Measurements from ENCODE around the gene PLB1.
"Not testable (repeated sequence)": the region's sequence is repeated elsewhere in the genome, so short reads cannot be mapped to it uniquely, and the experiment has no call there.

The PLB1 gene

DNA sequence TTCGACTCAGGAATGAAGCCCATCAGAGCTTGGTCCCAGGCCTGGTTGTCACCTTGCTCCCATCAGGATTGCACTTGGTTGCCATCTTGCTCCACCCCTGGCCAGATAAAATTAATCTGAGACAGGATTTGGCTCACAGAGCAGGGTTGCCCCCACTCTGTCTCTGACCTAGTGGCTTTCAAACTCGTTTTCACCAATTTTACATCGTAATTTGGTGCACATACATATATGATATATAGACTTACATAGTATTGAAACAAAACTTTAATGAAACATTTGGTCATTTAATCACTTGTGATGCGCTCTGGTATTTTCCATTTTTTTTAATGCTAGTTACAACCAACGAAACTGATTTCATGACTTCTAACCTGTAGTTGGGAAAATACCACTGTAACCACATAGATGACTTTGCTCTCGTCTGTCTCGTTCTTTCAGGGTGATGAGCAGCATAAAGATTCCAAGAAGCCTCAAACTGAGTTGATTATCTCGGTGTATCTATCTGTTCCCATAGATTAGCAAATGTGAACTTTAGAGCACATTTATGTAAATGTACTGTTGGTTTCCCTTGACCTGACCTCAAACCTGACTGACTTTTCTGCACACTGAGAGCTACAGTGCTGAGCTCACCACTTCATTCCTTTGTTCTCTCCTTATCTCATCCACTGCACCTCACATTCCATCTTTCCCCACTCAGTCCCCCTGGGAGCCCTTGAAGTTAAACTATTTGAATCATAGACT, 30.5 kb upstream of the PLB1 start:
- no peak for DNase-seq (ENCODE audit: low read depth, low spot score)

DNA sequence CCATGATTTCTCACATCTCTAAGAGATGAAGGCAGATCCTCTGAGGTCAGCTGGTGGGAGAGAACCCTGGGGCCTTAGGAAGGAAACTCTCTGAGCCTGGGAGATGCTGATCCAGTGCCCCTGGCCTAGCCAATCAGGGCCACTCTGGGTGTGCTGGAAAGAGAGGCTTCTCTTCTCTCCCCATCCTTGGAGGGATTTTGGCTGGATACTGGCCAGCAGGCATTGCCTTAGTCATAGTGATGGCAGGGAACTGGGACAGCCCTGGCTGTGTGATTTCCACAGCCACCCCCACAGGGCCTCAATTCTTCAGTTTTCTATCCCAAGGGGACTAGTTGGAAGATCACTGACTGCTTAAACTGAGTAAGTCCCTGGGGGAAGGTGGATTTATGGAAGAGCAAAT, 26.6 kb upstream of the PLB1 start:
- no peak for DNase-seq (ENCODE audit: low read depth, low spot score)

DNA sequence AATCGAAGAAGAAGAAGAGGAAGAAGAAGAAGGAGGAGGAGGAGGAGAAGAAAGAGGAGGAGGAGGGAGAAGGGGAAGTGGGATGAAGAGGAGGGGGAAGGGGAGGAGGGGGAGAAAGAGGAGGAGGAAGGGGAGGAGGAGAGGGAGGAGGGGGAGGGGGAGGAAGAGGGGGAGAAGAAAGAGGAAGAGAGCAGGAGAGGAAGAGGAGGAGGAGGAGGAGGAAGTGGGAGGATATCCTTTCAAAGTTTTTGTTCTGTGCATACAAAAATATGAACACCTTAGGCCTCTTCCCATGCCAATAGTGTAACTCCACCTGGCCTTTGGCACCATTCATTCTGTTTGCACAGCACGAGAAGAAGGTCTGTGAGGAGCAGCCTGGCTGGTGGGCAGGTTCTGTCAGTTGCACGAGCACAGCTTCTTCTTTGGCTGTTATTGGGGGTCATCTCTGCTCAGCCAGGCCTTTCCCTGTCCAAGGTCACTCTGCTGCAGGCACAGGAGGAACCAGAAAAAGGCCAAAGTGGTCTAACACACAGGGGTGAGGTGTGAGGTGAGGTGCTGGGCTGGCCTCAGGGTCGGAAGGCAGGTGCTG, 25.8 kb upstream of the PLB1 start:
- DNase-seq (ENCODE audit: low read depth, low spot score), result no peak

DNA sequence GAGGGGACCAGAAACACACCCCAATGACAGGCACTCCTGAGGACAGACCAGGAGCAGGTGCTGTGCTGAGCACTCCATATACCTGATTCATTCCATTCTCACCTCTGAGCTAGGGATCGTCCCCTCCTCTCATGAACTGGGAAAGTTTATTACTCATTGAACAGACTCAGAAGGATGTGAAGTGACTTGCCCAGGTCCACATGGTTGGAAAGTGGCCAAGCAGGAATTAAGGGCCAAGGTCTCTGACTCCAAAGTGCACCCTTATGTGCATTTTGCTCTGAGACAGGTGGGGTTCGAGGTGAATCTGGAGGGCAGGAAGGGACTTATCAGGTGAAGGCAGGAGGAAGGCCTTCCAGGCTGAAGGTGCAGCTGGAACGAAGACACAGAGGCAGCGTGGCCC, 25.1 kb upstream of the PLB1 start:
- no peak for DNase-seq (ENCODE audit: low read depth, low spot score)

DNA sequence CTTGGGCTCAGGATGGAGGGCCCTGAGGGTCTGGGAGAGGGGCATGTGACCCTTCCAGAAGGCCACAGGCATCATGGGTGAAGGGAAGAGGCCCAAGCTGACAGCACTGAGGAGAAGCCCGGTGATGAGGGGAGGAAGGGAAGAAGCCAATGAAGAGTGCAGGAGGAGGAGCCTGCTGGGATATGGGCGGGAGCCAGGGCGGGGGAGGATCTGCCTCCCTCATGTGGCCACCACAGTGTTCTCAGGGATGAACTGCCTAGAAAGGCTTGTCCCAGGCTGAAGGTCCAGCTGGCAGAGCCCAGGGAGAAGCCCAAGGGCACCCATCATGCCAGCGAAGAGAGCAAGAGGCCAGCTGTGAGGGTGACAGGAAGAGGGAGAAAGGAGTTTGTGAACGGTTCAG, 24.6 kb upstream of the PLB1 start:
- peak; percentile 24 for DNase-seq (ENCODE audit: low read depth, low spot score)

DNA sequence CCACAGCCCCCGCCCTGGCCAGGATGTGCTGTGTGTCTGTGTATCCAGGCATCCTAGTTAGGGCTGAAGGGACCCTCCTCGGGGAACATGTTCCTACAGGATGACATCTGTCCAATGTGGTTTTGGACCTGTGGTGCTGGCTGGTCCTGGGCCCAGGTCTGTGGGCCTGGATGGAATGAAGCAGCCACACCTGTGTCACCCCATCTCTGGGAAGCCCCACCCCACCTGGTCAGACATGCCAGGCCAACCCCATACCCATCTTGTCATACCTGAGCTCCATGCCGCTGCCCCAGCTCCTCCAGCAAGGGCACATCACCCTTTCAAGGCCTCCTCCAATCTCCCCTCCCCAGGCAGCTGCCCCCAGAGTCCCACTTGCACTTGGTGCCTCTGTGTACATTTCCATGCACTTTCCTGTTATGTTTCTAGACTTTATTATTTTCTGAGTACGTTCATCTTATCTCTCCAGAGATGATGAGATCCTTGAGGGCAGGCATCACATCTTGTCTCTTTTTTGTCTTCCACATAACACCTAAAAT, 24.1 kb upstream of the PLB1 start:
- DNase-seq (ENCODE audit: low read depth, low spot score), result no peak

DNA sequence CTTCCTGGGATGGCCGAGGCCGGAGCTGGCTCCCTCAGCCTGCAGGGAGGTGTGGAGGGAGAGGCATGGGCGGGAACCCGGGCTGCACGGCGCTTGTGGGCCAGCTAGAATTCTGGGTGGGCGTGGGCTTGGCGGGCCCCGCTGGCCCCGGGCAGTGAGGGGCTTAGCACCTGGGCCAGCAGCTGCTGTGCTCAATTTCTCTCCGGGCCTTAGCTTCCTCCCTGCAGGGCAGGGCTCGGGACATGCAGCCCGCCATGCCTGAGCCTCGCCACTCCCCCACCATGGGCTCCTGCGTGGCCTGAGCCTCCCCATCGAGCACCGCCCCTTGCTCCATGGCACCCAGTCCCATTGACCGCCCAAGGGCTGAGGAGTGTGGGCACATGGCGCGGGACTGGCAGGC, 23.2 kb upstream of the PLB1 start:
- not testable (repeated sequence) for DNase-seq (ENCODE audit: low read depth, low spot score)

DNA sequence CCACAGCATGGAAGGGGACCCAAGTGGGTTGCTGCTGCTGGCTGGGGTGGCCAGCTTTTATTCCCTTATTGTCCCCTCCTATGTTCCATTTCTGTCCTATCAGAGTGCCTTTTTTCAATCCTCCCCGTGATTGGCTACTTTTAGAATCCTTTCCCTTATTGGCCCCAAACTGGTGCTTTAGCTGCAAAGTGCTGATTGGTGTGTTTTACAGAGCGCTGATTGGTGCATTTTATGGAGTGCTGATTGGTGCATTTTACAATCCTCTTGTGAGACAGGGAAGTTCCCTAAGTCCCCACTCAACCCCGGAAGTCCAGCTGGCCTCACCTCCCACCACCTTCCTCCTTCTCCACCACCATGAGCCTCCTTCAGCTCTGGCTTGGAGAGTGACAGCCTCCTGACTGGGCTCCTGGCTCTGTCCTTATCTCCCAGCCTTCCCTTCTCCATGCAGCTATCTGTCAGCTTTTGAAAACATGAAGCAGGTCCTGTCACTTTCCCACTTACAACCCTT, 20.7 kb upstream of the PLB1 start:
- no peak for DNase-seq (ENCODE audit: low read depth, low spot score)

DNA sequence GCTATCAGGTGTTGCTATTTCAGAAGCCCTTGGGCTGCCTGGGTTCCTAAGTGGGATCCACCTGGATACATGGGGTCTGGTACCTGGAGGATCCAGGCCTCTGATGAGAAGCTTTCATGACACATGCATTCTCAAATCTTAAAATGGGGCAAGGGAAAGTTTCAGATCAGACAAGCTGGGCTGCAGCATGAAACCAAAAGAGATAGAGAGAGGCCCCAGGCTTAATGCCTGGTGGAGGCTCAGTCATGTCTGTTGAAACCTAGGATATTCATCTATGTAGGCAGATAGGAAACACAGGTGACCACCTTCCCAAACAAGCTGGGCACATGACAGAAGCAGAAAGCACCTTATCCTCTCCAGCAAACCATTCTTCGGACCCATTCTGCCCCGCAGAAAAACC, 18.8 kb upstream of the PLB1 start:
- DNase-seq (ENCODE audit: low read depth, low spot score), result no peak

DNA sequence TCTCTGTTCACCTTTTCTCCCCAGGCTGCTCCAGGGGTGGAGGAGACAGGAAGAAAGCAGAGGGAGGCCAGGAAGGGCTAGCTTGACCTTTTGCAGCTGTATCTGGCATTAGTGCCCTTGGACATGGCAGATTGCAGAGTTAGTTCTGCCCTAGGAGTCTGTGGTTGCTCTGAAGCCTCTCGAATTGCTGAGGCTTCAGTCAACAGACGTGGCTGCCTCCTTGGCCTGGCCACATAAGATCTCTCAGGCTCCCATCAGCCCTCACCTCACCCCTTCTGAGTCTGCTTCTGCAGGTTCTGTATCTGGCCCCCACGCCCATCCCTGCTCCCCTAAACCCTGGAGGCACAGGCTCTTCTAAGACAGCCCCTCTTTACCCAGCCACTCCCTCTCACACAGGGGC, 18.2 kb upstream of the PLB1 start:
- DNase-seq (ENCODE audit: low read depth, low spot score), result no peak

DNA sequence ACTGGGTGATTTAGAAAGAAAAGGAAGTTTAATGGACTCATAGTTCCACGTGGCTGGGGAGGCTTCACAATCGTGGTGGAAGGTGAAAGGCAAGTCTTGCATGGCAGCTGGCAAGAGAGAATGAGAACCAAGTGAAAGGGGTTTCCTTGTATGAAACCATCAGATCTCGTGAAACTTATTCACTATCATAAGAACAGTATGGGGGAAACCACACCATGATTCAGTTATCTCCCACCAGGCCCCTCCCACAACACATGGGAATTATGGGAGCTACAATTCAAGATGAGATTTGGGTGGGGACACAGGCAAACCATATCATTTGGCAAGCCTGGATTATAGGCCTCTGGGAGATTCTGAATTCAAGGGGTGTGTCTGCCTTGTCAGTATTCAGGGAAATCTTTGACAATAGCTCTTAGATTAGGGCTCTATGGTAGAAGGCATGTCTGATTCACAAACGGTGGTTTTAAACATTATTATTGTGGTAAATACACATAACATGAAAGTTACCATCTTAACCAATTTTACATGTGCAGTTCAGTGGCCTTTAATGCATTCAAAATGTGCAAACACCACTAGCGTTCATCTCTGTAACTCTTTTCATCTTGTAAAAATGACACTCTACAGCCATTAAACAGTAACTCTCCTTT, 15.3 kb upstream of the PLB1 start:
- DNase-seq (ENCODE audit: low read depth, low spot score), result no peak

DNA sequence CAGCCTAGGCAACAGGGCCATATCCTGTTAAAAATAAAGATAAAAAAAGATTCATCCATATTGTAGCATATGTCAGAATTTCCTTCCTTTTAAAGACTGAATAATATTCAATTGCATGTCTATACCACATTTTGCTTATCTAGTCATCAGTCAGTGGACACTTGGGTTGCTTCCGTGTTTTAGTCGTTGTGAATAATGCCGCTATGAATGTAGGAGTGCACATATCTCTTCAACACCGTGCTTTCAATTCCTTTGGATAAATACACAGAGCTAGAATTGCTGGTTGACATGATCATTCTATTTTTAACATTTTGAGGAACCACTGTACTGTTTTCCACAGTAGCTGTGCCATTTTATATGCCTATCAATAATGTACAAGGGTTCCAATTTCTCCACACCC, 14.0 kb upstream of the PLB1 start:
- DNase-seq (ENCODE audit: low read depth, low spot score), result no peak

DNA sequence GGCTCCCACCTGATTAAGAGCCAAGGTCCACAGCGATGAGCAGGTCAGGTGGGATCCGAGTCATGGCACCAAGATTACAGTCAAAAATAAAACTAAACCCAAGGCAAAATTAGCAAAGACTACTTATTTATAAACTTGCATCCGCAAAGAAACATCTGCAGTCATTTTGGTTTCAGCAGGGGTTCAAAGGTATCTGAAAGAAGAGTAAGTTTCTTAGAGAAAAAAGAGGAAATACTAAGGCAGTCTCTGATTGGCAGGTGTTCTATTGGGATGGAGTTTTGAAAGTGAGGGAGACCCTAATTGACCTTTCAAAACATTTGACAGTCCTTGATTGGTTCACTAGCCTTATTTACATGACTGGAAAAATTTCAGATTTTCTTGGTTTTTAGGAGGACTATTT, 11.0 kb upstream of the PLB1 start:
- DNase-seq (ENCODE audit: low read depth, low spot score), result no peak

DNA sequence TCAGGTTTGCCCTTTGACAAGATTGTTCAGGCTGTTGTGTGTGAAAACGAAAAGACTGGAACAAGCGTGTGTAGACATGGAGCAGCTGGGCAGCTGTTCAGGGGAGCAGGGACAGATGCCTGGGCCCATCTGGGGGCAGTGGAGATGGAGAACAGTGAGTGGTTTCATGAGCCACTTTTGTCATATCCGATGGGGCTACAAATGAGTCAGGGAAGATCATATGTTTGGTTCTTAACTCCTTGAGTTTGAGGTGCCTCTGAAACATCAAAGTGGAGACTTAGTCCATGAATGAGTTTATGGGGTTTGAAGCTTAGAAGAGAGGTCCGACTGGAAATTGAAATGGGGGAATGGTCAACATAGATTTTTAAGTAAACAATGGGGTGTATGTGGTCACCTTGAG, 9.3 kb upstream of the PLB1 start:
- DNase-seq (ENCODE audit: low read depth, low spot score), result no peak

DNA sequence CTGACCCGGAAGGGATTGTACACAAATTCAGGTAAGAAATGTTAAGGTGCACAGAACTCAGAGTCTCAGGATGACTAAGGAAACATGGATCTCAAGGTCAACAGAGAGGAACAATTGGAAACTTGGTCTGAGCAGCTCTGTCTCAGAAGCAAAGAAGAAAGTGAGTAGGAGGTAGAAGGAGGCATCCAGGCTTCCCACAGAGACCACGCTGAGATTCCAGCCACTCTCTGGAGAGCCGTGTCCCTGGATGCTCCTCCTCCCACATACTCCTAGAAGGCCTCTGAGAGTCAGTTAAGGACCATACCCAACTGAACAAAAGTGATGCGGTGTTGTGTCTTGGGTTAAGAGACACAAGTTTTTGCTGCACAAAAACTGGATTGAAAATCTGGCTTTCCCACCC, 8.6 kb upstream of the PLB1 start:
- no peak for DNase-seq (ENCODE audit: low read depth, low spot score)

DNA sequence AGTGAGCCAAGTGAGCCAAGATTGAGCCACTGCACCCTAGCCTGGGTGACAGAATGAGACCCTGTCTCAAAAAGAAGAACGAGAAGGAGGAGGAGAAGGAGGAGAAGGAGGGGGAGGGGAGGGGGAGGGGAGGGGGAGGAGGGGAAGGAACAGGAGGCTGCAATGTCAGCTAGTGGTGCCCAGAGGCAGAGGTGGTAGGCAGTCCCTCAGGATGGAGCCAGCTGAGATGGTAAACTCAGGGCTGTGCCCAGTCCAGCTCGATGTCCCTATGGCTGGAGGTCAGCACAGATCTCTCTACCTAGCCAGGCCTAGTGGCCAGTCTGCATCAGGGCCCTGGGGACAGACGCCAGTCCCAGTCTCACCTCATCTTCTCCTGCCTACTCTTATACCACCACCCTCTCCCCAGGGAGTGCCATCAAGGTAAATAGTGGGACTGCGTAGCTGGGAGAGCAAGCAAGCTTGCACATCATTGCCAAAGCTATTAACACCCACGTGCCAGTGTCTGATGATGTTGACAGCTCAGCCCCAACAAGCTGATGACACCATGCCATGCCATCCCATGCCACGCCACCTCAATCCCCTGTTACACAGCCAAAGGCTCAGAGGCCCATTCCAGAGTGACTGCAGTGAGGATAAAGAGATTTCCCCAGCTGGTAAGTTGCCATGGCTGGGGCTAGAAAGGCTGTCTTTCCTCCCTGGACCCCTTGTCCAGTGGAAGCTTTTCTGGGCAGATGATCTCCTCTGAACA, 7.6 kb upstream of the PLB1 start:
- no peak for DNase-seq (ENCODE audit: low read depth, low spot score)

DNA sequence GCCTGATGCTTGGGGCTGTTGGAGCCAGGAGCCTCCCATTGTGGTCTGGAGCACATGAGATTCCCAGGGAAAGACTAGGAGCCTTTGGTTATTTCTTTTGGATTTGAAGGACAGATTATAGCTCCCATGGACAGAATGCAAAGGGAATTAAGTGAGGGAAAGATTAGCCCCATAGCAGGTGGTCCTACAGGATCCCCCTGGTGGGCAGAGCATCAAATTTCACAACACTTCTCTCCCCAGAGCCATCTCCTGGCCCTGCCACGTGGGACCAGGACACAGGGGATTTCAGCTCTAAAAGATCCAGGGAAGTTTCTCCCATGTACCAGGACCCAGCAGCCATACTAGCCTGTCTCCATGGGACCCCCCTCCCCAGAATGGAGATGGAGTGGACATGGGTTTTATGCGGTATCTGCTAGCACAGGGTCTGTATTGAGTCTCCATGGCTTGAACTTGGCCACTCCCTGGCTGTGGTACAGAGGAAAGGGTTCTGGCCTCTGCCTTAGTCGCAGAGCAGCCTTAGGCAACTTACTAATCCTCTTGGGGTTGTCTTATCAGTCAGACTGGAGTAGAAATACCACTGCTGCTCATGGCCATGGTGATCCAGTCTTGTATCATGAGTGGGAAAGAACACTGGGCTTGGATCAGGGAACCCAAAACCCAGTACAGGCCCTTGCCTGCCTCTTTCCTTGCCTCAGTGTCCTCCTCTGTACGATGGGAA, 6.8 kb upstream of the PLB1 start:
- no peak for DNase-seq (ENCODE audit: low read depth, low spot score)

DNA sequence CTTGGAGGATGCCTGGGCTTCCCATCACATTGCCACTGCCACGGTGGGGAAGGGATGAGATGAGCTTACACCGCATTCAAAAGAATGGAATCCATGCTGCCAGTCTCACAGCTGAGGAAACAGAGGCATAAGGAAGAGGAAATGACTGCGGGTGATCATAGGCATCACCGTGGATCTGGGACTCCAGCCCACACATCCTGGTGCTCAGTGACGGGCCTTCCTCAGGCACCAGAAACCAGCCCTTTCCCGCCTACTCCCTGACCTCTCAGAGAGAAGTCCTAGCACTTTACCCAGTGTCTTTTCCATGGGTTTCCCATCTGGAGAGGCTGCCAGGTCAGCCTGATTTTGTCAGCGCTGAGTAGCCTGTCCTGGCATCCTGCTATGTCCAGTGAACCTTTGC, 5.3 kb upstream of the PLB1 start:
- DNase-seq (ENCODE audit: low read depth, low spot score), result no peak

DNA sequence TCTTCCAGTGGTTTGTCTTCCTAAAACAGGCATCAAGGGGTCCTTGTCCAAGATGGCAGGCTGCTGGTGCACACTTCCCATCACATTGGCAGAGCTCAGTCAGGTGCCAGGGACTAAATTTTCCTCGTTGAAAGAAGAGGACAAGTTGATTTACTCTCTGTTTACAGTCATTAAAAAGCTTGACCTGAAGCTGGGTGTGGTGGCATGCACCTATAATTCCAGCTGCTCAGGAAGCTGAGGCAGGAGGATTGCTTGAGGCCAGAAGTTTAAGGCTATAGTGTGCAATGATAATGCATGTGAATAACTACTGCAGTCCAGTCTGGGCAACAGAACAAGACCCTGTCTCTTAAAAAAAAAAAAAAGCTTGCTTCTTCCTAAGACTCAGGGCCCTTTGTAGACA, 3.6 kb upstream of the PLB1 start:
- DNase-seq (ENCODE audit: low read depth, low spot score), result no peak

DNA sequence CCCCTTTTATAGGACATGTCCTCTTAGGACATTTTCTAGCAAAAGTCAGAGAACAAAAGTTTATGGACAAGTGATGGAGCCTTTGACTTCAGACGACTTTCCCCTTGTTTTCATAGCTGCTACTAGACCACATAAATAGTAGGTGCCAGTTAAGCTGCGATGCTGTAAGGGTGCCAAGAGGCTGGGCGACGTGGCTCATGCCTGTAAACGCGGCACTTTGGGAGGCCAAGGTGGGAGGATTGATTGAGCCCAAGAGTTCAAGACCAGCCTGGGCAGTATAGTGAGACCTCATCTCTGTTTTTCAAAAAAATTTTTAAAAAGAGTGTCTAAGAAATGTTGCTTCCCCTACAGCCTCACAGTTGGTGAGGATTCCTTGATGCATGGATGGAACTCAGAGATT, 2.2 kb upstream of the PLB1 start:
- no peak for DNase-seq (ENCODE audit: low read depth, low spot score)

DNA sequence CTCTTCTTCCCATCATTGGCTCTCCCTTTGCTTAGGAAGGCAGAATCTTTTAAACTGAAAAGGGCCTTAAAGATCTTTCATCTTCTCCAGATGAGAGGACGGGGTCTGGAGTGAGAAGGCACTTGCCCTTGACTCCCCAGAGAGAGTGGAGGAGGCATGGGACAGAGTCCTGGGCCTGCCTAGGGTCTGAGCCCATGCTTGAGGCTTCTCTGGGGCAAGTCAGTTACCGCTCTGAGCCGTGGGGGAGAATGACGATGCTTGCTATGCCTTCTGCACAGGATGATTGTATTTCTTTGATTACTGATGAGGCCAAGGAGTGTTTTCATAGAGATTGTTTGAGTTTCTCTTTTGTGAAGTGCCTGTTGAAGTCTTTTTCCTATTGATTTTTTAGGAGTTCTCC, 921 bp downstream of the PLB1 start:
- no peak for DNase-seq (ENCODE audit: low read depth, low spot score)

DNA sequence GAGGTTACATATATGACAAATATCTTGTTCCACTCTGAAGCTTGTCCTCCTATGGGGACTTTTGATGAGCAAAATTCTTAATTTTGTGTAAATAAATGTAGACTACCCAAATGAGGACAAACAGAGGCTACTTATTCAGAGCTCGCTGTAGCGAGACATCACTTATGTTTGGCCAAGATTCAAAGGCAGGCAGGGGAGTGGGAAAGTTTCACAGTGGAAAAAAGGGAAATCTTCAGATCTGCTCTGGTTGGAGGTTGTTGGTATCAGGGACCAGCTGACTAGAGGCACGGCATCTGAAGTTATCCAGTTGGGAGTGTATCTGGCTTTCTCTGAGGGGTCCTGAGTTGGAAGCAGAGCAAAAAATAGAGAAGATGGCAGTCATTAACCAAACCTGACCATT, 1.3 kb downstream of the PLB1 start:
- no peak for DNase-seq (ENCODE audit: low read depth, low spot score)

Data from ELF-1 (cell line).